ENCODE results near the gene CTDSP2. TPM values are rescaled to one million over a fixed set of nuclear protein-coding genes. Genes with fewer than 3 reads are reported as not detected.

Gene CTDSP2
- total and polyA plus RNA-seq, 2 donors (not counting 3 experiments of a cell fraction or from before 2014, with no cell fraction given): 142 to 146 TPM

DNA sequence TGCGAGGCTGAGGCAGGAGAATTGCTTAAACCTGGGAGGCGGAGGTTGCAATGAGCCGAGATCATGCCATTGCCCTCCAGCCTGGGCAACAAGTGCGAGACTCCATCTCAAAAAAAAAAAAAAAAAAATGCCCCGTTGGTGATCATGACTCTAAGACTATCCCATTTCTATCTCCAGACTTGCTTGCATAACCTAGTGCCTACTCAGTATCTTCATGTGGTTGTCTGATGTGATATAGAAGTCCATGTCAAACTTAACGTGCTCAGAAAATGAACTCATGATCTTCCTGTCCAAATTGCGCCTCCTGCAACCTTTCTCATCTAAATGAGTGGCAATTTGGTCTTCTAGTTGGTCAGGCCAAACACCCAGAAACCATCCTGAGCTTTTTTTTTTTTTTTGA lies 68.6 kb downstream of the CTDSP2 start:
- TF ChIP-seq, protein P1, sequence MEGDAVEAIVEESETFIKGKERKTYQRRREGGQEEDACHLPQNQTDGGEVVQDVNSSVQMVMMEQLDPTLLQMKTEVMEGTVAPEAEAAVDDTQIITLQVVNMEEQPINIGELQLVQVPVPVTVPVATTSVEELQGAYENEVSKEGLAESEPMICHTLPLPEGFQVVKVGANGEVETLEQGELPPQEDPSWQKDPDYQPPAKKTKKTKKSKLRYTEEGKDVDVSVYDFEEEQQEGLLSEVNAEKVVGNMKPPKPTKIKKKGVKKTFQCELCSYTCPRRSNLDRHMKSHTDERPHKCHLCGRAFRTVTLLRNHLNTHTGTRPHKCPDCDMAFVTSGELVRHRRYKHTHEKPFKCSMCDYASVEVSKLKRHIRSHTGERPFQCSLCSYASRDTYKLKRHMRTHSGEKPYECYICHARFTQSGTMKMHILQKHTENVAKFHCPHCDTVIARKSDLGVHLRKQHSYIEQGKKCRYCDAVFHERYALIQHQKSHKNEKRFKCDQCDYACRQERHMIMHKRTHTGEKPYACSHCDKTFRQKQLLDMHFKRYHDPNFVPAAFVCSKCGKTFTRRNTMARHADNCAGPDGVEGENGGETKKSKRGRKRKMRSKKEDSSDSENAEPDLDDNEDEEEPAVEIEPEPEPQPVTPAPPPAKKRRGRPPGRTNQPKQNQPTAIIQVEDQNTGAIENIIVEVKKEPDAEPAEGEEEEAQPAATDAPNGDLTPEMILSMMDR (IDR thresholded peaks at IDR 0.05; ENCODE audit: extremely low read depth in 1 of 2, insufficient read depth in 1 of 2, low read depth in 1 of 2, low read length in 2 of 2): no peak
- TF ChIP-seq JUN (IDR thresholded peaks at IDR 0.05; ENCODE audit: borderline replicate concordance, insufficient read depth, insufficient read length, low read depth): no peak
- dilution Hi-C loops (cut with MboI; ENCODE audit: extremely low pct_ligation_motif_present, low sequenced_read_pairs): no loop called here

DNA sequence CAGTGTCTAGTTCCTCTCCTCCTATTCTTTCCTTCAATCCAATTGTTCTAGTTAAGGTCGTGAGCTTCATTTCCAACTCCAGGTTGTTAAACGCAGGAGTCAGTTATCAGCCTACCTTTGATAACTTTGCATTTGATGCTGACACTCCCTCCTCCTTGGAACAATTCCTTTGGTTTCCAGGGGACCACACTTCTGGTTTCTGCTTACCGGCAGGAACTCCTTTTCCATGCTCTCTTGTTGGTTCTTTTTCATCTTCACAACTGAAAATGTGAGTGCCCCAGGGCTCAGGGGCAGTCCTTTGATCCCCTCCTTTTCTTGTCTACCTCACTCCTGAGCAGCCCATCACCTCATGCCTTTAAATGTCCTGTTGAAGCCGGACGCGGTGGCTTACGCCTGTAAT lies 69.2 kb downstream of the CTDSP2 start:
- Histone ChIP-seq H3K27ac (ENCODE audit: insufficient read depth, low read depth, low read length) (no peak overlapping the region), H3K9me3 (replicated peaks; ENCODE audit: control insufficient read depth, insufficient read depth, low read length) (no peaks in the 10 kb centered on the region), H3K4me2 (ENCODE audit: insufficient read depth, low read length) (no peak overlapping the region), H3K9ac (replicated peaks; ENCODE audit: extremely low read depth, insufficient read depth, low read length) (no peak overlapping the region), H3K4me1 (ENCODE audit: control insufficient read depth, extremely low read depth, insufficient read depth, low read length) (peaks cover 5% of the 10 kb centered on the region), H3K27me3 (ENCODE audit: control insufficient read depth in 2 of 2, insufficient read depth in 2 of 2, low read length in 2 of 2) (no peaks in the 10 kb centered on the region), H2AFZ (ENCODE audit: low read depth, low read length) (no peak overlapping the region), H3K9me1 (replicated peaks; ENCODE audit: control insufficient read depth, extremely low read depth, insufficient read depth, low read length) (no peaks in the 10 kb centered on the region), H4K20me1 (replicated peaks; ENCODE audit: control insufficient read depth, extremely low read depth, insufficient read depth, low read length) (no peaks in the 10 kb centered on the region), H3K4me3 (replicated peaks in 1 of 3; ENCODE audit: insufficient read depth in 1 of 3, low read depth in 1 of 3, low read length in 3 of 3) (no peak overlapping the region), H3K79me2 (ENCODE audit: control insufficient read depth, insufficient read depth, low read length) (no peaks in the 10 kb centered on the region), H3K36me3 (ENCODE audit: control insufficient read depth in 2 of 2, extremely low read depth in 1 of 2, insufficient read depth in 2 of 2, low read length in 2 of 2) (peaks cover 0 to 3% of the 10 kb centered on the region in 2 experiments)
- ChIA-PET POLR2A (no interaction called here), CTCF (no interaction called here)
- no TSS peak for BruUV-seq (replicated peaks)
- TF ChIP-seq GATA2 (IDR thresholded peaks at IDR 0.05; ENCODE audit: insufficient read depth, insufficient read length, low read depth, low read length) (no peak), FOS (IDR thresholded peaks at IDR 0.05; ENCODE audit: borderline replicate concordance, insufficient read depth, low read length) (no peak), MYC (IDR thresholded peaks at IDR 0.05; ENCODE audit: low read depth, low read length) (no peak)
- TF ChIP-seq, protein P2, sequence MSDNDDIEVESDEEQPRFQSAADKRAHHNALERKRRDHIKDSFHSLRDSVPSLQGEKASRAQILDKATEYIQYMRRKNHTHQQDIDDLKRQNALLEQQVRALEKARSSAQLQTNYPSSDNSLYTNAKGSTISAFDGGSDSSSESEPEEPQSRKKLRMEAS (IDR thresholded peaks at IDR 0.05; ENCODE audit: insufficient read depth, insufficient read length): no peak
- no peak for DNase-seq (ENCODE audit: low read depth, low spot score)
- intact Hi-C loops (cut with micrococcal nuclease) (no loop called here), dilution Hi-C loops (cut with MboI; ENCODE audit: extremely low pct_ligation_motif_present, low sequenced_read_pairs) (no loop called here)
- no peak for FAIRE-seq

More for the DNA sequence above, 68.6 kb downstream of the CTDSP2 start:
- Histone ChIP-seq H4K20me1 (replicated peaks; ENCODE audit: control insufficient read depth, extremely low read depth, insufficient read depth, low read length) (no peaks in the 10 kb centered on the region), H3K4me1 (ENCODE audit: control insufficient read depth, extremely low read depth, insufficient read depth, low read length) (peaks cover 4% of the 10 kb centered on the region), H3K4me2 (ENCODE audit: insufficient read depth, low read length) (no peak overlapping the region), H3K4me3 (replicated peaks in 1 of 3; ENCODE audit: insufficient read depth in 1 of 3, low read depth in 1 of 3, low read length in 3 of 3) (no peak overlapping the region), H3K9ac (replicated peaks; ENCODE audit: extremely low read depth, insufficient read depth, low read length) (no peak overlapping the region), H3K9me1 (replicated peaks; ENCODE audit: control insufficient read depth, extremely low read depth, insufficient read depth, low read length) (no peaks in the 10 kb centered on the region), H3K27me3 (ENCODE audit: control insufficient read depth in 2 of 2, insufficient read depth in 2 of 2, low read length in 2 of 2) (no peaks in the 10 kb centered on the region), H3K27ac (ENCODE audit: insufficient read depth, low read depth, low read length) (no peak overlapping the region), H3K9me3 (replicated peaks; ENCODE audit: control insufficient read depth, insufficient read depth, low read length) (no peaks in the 10 kb centered on the region), H3K79me2 (ENCODE audit: control insufficient read depth, insufficient read depth, low read length) (peaks cover 2% of the 10 kb centered on the region), H2AFZ (ENCODE audit: low read depth, low read length) (no peak overlapping the region), H3K36me3 (ENCODE audit: control insufficient read depth in 2 of 2, extremely low read depth in 1 of 2, insufficient read depth in 2 of 2, low read length in 2 of 2) (peaks cover 0 to 3% of the 10 kb centered on the region in 2 experiments)
- no TSS peak for BruUV-seq (replicated peaks)
- DNase-seq (ENCODE audit: low read depth, low spot score) (no peak), FAIRE-seq (no peak)
- ChIA-PET CTCF (interaction anchor here (1.1 kb wide), 1 partner anchor 21 kb away, joined by 4 read pairs; no protein-coding TSS in a partner anchor), POLR2A (no interaction called here)
- intact Hi-C loops (cut with micrococcal nuclease): no loop called here
